Suppressor macrophage treated with lipopolysaccharide for 1 hour (primary cell): ENCODE measurements around the gene ITGA2.

Experiments used
- DNase-seq, 3 donors: peaks; one replicate each; pipeline ENCODE4 v3.0.0-alpha.2; 2020 to 2022

ITGA2 gene

DNA sequence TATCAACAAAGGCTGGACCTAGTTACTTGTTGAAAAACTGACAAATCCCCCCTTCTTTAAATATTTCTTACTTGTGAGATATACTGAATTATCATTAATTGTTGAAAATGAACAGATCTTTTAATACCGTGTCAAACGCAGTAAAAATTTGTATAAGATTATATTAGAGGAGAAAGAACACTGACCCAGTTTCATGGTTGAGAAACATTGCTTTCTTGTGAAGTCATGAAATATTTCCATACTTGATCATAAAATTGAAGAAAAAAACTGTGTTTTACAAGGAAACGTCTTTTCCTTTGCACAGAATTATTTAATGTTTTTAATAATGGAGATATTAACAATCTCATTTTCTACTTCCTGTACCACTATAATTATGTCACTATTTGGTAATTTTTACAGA is 74.6 kb downstream of the ITGA2 start:
- DNase-seq, result no peak

DNA sequence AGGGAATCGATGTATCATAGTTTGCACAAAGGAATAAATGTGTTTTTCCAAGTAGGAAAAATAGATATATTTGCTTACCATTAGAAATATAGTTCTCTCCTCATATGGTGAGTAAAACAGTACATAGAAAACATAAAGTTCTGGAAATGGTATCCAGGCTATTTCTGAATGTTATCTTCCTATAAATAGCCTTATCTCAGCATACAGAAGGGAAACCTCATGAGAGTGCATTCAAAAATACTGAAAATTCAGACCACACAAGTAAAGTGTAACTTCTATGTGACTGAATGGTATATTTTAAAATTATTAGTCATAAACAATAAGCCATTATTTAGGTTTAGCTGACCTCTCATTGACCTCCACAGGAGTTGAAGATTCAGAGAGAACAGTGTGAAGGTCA is 76.9 kb downstream of the ITGA2 start:
- DNase-seq, result no peak

DNA sequence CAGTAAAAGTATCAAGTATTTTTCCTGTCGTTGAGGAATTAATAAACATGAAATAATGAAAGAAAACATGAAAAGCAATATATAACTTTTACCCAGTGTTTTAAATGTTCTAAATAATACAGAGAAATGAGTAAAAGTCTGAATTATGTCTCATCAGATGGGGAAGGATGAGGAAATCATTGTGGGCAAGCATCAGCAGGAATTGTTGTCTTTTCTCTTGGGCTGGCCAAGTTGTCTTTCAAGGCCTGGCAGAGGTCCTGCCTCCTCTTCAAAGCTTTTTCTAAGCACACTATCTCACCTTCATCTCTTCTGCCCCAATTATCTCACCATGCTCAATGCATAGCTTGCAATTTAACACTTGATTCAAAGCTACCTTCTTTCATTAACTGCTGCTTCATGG is 78.5 kb downstream of the ITGA2 start:
- no peak for DNase-seq

DNA sequence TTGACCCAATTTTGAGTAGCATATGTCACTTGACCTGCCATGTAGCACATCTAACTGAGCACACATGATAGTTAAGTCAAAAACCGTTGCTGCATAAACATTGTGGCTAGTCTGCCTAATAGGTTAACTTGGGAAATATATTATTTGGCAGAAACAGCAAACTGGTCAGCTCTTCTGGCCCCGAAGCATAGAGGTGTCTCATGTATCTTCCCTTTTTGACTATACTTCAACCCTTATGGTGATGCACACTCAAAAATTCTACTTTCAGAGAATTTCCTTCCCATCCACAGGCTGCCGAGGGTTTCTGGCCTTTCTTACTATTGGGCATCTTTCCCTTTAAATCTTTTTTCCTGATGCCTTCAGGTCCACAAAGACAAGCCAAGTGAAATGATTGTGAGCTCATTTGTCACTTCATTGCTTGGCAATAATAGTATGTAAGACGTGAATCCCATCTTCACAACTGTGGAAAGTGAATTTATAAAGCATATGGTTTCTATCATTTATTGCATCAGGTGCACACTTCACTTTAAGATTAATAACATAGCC is 79.2 kb downstream of the ITGA2 start:
- no peak for DNase-seq

DNA sequence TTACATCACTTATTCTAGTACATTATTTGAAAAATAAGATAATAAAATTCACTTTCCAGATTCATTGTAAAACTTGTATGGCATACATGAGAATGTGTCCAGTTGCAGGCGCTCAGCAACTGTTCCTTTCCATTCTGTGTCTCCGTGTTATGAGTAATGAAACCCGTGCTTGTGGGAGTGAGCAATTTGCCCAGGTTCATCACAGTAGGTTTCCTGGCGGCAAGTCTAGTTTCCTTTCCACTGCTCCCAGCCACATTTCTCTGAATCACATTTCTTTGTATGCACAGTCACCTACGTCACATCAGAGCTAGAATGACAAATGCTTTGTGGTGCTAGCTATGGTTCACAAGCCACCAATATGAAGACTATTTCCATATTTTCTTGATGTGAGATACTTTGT is 80.5 kb downstream of the ITGA2 start:
- peak in 1 of 3 donors; percentile 7 for DNase-seq

DNA sequence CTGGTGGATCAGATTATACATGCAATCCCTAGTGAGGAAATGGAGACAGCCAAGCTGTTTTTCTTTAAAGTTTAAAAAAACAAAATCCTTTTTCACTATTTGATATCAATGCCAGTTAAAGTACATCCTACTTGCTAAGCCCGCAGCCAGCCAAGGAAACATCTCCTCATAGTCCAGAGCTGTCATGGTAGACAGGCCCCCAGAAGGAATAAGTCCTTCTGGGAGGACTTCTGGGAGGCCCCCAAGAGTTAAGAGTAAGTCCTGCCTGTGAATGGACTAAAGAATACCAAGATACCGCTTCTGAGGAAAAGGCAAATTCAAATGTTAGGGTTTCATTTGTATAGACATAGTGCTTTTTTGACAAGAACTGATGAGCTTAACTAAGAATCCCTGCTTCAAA is 82.1 kb downstream of the ITGA2 start:
- DNase-seq, result no peak

DNA sequence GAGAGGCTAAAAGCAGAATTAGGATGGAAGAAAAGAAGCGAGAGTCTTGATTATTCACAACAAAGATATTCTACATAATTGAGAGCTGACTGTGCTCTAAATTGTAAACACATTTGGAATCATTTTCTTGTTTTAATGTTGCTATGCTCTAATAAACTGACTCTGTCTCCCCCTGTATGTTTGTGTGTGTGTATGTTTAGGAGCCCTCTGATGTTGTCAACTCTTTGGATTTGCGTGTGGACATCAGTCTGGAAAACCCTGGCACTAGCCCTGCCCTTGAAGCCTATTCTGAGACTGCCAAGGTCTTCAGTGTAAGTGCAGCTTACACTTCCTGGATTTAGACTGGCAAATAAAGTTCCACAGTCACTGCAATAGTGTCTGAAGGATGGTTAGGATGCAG is 82.6 kb downstream of the ITGA2 start:
- no peak for DNase-seq

DNA sequence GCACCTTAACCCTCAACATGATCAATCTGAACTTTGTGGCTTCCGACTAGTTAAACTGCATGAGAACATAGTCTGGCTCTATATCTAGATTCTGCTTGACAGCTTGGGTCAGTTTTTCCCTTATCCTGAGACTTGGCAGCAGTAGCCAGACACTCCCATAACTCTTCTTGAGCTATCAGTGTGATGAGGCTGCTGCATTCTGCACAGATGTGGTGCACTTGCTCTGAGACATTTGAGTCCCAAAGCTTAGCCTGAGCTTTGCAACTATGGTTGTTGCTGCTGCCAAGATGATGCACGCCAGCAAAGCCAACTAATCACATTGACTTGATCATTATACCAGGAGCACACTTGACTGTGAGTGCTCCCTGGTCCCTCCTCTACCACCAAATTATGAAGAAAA is 84.2 kb downstream of the ITGA2 start:
- DNase-seq, result no peak

DNA sequence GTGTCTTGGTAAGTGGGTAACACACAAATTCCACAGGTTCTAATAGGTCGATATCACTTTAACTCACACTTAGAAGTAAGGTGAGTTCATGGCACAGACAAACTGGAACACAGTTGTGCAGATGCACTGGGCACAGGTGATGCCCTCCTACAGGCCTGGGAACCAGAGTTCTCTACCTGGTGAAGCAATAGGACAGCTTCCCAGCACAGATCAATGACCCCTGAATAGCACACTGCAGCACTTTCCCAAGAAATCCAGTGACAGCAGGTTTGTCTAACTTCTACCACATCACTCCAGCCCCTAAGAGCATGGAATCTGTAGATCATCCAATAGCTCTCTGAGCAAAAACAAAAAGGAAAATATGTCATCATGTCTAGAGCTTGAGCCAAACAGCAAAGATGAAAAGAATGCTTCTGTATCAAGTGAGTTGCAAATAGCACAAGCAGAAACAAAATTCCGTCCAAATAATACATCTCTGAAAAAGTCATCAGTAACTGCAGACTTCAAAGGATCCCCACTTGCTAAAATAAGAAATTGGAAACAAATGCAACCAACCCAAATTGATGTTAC is 86.9 kb downstream of the ITGA2 start:
- DNase-seq, result no peak

DNA sequence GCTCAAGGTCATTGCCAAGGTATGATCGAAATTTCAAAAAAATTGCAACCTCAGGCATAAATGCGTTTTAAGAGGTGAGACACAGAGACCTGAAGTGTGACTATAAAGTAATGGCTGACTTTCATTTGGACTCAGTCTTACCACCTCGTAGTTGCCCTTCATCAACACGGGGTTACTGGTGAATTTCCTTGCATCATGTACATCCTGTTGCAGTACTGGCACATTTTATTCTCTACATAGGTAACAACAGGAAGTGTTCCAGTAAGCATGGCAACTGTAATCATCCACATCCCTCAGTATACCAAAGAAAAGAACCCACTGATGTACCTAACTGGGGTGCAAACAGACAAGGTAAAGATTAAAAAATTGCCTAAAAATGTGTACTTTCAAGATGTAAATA is 91.1 kb downstream of the ITGA2 start:
- DNase-seq, result no peak

DNA sequence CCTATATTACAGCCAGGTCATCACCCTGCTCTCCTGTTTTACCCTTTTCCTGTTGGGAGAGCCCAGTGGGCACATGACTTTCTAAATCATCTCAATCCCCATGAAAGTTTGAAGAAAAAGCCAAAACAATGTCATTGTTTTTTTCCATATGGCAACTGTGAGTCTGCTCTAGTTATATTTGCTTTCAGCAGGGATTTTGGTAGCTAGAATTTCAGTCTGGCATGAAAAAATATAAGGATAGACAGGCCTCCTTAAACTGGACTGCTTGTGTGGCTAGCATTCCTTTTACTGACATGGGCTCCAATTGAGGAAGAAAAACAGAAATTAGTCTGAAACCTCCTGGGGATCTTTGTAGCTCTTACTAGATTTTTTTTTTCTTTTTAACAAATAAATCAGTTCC is 94.8 kb downstream of the ITGA2 start:
- DNase-seq, result no peak

DNA sequence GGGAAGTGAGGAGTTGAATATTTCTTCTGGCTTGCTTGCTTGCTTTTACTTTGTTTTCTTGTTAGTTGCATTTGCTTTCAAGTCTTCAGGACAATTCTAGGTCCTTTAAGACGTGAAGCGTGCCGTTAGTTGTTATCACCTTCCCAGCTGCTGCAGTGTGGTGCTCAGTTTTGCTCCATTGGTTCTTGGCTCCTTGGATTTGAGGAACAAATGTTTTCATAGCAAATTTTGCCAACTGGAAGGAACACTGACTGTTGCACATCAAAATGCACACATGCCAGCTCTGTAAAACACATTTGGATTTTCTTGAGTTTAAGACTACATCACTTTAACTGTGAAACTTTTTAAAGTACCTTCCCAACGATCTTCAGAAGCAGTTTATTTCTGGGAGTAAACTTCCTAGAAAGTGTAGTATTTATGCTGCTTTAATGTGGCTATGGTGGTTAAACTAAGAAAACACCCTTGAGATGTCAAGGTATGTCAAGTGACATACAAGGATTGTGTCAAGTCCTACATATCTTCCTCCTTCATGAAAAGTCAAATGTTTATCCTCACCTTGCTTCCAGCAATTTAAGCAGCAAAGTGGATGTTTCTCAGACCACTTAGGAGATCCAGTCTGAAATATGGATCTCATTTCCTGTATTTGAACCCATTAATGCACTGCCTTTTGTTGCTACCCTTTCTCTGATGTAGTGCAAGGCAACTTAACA is 95.5 kb downstream of the ITGA2 start:
- no peak for DNase-seq

DNA sequence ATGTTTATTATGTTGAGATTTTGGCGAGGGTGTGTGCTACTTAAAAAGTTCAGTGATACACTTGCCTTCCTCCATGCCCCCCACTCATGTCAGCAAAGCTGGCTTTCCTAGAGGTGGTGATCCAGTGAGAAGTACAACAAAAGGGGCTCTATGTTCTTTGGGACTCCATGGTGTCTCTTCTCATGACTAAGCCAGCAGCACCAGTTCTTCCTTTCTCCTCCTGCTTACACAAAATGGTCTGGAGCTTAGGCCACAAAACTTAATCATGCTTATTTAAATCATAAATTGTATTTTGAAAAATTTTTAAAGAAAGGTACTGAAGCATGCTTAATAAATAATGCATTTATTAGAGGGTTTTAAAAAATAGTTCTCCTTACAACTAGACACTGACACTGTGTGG is 98.0 kb downstream of the ITGA2 start:
- no peak for DNase-seq

DNA sequence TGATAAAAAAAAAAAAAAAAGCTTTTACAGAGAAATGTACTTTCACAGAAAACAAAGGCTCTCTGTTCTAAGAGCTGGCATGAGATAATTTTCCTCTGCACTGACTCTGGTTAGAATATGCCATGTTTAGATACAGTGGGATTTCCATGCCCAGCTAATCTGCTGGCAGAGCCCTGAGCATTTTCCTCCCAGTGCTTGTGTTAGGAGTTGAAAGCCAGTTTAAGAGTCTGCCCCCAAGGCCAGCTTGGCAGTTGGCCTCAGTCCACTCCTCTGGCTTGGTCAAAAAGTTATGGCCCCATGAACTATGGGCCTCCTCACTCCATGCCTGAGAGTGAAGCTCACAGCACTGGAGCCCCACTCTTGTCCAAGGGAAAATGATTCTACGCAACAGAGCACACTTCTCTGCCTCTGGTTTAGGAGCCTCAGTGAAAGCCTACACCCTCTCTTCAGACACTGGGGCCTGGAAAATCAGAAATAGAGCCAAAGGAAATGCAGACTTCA is 98.5 kb downstream of the ITGA2 start:
- no peak for DNase-seq

DNA sequence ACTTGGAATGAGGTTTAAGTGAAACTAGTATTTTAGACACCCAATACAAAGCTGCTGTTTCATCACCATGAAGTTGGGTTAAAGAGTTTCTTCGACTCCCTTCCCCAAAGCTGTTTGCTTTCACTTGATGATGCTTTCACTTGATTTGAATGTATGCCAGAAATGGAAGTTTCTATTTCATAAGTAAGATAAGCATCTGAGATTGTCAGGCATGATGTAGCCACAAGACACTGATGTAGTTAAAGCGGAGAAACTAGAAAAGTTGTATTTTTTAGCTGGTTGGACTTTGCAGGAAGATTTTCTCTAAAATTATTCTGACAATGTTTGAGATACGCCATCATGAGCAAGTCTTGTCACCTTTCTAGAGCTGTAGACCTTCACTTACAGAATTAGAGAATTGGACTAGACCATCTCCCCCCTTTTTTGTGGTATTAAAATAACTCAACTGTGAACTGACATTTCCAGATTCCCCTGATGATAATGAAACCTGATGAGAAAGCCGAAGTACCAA is 100.4 kb downstream of the ITGA2 start:
- DNase-seq, result no peak

DNA sequence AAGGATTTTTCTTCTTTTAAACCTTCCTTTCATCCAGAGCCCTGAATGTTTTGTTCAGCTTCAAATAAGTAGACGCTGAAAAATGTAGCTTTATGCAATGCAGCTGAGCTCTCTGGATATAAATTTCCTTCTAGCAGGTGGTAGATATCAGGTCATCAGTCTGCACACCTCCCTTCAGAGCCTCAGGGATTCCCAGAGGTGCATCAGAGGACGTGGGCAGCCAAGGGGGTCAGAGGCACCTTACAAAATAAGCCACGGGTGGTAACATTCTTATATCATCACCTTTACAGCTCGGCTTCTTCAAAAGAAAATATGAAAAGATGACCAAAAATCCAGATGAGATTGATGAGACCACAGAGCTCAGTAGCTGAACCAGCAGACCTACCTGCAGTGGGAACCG is 101.1 kb downstream of the ITGA2 start:
- DNase-seq, result no peak

DNA sequence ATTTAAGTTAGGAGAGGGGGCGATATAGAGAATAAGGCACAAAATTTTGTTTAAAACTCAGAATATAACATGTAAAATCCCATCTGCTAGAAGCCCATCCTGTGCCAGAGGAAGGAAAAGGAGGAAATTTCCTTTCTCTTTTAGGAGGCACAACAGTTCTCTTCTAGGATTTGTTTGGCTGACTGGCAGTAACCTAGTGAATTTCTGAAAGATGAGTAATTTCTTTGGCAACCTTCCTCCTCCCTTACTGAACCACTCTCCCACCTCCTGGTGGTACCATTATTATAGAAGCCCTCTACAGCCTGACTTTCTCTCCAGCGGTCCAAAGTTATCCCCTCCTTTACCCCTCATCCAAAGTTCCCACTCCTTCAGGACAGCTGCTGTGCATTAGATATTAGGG is 102.1 kb downstream of the ITGA2 start:
- DNase-seq, result no peak

DNA sequence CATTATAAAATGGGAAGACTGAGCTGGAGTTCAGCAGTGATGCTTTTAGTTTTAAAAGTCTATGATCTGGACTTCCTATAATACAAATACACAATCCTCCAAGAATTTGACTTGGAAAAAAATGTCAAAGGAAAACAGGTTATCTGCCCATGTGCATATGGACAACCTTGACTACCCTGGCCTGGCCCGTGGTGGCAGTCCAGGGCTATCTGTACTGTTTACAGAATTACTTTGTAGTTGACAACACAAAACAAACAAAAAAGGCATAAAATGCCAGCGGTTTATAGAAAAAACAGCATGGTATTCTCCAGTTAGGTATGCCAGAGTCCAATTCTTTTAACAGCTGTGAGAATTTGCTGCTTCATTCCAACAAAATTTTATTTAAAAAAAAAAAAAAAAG is 103.1 kb downstream of the ITGA2 start:
- no peak for DNase-seq

DNA sequence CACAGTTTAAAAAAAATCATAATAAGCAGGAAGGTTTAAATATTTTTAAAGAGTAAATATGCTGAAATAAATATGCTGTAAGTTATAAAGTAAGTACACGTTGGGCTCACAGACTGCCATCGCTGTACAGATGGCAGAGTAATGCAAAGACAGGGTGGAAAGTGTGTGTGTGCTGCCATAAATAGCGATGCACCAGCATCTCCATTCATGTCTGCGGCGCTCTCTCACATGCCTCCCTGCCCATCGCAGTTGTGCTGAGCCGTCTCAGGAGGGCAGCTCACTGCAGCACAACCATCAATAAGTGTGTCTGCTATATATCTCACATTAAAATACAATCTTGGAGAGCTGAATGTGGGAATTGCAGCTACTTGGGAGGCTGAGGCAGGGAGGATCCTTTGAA is 106.1 kb downstream of the ITGA2 start:
- no peak for DNase-seq

DNA sequence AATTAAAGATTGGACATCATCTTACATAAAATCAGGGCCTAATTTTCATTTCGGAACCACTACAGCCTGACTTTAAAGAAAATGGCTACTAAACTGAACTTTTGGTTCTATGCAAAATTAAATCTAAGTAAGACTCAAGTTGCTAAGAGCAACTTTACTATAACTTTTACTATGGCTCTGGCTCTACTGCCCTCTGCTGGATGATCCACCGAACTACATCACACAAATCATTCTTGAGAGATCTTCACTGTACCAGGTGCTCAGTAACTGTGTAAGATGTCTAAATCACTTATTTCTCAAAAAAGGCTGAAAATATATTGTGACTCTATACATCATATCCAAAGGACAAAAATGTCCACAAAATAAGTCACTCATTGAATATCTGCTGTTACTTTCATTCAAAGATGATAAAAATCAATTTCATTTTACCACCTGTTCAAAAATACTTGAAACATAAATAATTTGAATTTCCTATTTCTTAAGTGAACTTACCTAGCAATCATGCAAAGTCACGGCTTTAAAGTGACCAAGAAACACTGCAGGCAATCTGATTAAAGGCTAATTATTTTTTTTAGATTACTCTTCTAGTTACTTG is 106.9 kb downstream of the ITGA2 start:
- peak; percentile 63 to 77 (median 70) for DNase-seq

DNA sequence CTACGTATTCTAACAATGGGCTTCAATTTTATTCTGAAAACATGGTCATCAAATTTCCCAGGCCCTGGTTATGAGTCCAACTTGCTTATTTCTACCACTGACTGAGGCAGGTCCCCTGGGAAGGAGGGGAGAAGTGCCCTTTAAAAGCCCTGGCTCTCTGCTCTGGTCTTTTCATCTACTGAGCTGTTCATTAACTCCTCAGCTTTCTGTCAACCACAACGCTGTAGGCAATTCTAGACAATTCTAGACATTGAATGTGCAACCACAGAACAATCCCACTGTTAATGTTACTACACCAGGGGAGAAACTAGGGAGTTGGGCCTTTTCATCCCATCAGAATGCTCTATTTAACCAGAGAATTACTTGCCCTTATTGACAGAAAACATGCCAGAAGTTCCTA is 110.4 kb downstream of the ITGA2 start:
- DNase-seq, result no peak

DNA sequence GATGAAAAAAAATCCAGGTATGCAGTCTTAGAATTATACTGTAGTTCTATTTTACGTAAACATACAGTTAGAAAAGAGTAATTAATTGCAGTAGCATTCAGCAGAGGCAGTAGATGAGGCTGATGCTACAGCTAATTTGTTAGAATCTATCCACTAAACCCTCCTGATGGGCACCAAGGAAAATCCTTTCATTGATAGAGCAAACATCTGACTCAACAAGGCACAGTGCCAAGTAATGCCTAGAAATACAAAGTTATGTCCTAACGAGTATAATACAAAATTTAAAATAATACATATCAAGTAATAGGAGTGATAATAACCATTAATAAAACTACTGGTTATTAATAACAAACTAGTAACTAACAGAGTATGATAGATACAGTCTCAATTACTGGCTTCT is 111.5 kb downstream of the ITGA2 start:
- DNase-seq, result no peak

DNA sequence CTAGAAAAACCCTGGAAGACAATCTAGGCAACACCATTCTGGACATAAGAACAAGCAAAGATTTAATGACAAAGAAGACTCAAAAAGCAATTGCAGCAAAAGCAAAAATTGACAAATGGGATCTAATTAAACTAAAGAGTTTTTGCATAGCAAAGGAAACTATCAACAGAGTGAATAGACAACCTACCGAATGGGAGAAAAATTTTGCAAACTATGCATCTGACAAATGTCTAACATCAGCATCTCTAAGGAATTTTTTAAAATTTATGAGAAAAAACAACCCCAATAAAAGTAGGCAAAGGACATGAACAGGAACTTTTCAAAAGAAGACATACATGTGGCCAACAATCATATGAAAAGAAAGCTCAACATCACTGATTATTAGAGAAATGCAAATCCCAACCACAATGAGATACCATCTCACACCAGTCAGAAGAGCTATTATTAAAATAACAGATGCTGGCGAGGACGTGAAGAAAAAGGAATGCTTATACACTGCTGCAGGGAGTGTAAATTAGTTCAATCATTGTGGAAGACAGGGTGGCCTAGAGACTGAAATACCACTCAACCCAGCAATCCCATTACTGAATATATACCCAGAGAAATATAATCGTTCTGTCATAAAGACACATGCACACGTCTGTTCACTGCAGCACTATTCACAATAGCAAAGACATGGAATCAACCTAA is 116.6 kb downstream of the ITGA2 start:
- DNase-seq, result no peak

DNA sequence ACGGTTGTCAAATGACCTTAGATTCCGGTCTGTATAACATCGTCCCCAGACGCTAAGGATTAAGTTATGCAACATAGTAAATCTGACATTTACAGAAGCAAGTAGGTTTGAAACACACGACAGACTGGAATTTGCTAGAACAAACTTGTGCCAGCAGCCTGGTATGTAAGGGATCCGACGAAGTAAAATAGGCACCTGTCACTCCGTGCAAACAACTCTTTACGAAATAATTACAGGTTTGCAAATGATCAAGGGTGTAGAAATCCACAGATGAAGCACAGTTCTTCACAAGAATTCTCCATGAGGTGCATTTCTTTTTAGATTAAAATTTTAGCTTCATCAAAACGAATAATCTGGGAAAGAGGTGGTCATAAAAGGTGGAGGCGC is 119.9 kb downstream of the ITGA2 start:
- peak; percentile 3 to 35 (median 28) for DNase-seq
